ENCODE data around the gene C19orf85. TPM values are rescaled to one million over a fixed set of nuclear protein-coding genes. Genes with fewer than 3 reads are reported as not detected.

Gene C19orf85
- total RNA-seq, 4 donors from 2014 or later: not detected

DNA sequence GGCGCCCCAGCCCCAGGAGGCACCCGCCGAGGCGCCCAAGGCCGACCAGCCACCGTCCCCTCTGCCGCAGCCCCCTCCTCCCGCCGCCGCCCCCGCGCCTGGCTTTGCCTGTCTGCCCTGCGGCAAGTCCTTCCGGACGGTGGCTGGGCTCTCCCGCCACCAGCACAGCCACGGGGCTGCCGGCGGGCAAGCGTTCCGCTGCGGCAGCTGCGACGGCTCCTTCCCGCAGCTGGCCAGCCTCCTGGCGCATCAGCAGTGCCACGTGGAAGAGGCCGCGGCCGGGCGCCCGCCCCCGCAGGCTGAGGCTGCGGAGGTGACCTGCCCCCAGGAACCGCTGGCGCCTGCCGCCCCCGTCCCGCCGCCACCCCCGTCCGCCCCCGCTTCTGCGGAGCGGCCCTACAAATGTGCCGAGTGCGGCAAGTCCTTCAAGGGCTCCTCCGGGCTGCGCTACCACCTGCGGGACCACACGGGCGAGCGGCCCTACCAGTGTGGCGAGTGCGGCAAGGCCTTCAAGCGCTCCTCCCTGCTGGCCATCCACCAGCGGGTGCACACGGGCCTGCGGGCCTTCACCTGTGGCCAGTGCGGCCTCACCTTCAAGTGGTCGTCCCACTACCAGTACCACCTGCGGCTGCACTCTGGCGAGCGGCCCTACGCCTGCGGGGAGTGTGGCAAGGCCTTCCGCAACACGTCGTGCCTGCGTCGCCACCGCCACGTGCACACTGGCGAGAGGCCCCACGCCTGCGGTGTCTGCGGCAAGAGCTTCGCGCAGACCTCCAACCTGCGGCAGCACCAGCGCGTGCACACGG, 17.8 kb upstream of the C19orf85 start:
- Histone ChIP-seq H3K9me3 (no peaks in the 10 kb centered on the region), H3K4me3 (no peak overlapping the region), H3K27me3 (no peaks in the 10 kb centered on the region), H3K27ac (no peak overlapping the region), H3K4me1 (peaks cover 5 to 31% of the 10 kb centered on the region in 2 donors), H3K36me3 (no peaks in the 10 kb centered on the region)
- DNase-seq: no peak
- intact Hi-C loops (cut with DNase I; ENCODE audit: low total_unique reads): no loop called here
- no peak for TF ChIP-seq POLR2A (IDR thresholded peaks at IDR 0.05)
- TF ChIP-seq, protein P1, sequence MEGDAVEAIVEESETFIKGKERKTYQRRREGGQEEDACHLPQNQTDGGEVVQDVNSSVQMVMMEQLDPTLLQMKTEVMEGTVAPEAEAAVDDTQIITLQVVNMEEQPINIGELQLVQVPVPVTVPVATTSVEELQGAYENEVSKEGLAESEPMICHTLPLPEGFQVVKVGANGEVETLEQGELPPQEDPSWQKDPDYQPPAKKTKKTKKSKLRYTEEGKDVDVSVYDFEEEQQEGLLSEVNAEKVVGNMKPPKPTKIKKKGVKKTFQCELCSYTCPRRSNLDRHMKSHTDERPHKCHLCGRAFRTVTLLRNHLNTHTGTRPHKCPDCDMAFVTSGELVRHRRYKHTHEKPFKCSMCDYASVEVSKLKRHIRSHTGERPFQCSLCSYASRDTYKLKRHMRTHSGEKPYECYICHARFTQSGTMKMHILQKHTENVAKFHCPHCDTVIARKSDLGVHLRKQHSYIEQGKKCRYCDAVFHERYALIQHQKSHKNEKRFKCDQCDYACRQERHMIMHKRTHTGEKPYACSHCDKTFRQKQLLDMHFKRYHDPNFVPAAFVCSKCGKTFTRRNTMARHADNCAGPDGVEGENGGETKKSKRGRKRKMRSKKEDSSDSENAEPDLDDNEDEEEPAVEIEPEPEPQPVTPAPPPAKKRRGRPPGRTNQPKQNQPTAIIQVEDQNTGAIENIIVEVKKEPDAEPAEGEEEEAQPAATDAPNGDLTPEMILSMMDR (IDR thresholded peaks at IDR 0.05): no peak

DNA sequence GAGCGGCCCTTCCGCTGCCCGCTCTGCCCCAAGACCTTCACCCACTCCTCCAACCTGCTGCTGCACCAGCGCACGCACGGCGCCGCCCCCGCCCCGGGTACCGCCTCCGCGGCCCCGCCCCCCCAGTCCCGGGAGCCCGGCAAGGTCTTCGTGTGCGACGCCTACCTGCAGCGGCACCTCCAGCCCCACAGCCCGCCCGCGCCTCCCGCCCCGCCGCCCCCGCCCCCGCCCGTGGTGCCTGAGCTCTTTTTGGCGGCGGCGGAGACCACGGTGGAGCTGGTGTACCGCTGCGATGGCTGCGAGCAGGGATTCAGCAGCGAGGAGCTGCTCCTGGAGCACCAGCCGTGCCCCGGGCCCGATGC, 17.2 kb upstream of the C19orf85 start:
- no peak overlapping the region for H3K27ac ChIP-seq
- no peaks in the 10 kb centered on the region for H3K9me3 ChIP-seq
- DNase-seq: no peak
- H3K4me1 ChIP-seq: peaks cover 5 to 25% of the 10 kb centered on the region in 2 donors
- H3K4me3 ChIP-seq: no peak overlapping the region
- TF ChIP-seq, protein P1 (IDR thresholded peaks at IDR 0.05): no peak
- no peak for TF ChIP-seq POLR2A (IDR thresholded peaks at IDR 0.05)
- intact Hi-C loops (cut with DNase I; ENCODE audit: low total_unique reads): no loop called here
- no peaks in the 10 kb centered on the region for H3K36me3 ChIP-seq
- H3K27me3 ChIP-seq: no peaks in the 10 kb centered on the region

DNA sequence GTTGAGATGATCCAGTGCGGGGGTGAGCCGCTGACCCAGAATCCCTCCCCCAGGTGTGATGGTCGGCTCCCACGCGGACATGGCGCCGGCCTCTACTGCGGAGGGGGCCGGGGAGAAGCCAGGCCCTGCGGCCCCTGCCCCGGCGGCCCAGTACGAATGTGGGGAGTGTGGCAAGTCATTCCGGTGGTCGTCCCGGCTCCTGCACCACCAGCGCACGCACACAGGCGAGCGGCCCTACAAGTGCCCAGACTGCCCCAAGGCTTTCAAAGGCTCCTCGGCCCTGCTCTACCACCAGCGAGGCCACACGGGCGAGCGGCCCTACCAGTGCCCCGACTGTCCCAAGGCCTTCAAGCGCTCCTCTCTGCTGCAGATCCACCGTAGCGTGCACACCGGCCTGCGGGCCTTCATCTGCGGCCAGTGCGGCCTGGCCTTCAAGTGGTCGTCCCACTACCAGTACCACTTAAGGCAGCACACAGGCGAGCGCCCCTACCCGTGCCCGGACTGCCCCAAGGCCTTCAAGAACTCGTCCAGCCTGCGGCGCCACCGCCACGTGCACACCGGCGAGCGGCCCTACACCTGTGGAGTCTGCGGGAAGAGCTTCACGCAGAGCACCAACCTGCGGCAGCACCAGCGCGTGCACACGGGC, 16.7 kb upstream of the C19orf85 start:
- no peak overlapping the region for H3K27ac ChIP-seq
- no peaks in the 10 kb centered on the region for H3K27me3 ChIP-seq
- no peak for DNase-seq
- no peak overlapping the region for H3K4me3 ChIP-seq
- H3K4me1 ChIP-seq: peaks cover 5 to 20% of the 10 kb centered on the region in 2 donors
- H3K9me3 ChIP-seq: no peaks in the 10 kb centered on the region
- TF ChIP-seq, protein P1 (IDR thresholded peaks at IDR 0.05): no peak
- TF ChIP-seq POLR2A (IDR thresholded peaks at IDR 0.05): no peak
- intact Hi-C loops (cut with DNase I; ENCODE audit: low total_unique reads): no loop called here
- no peaks in the 10 kb centered on the region for H3K36me3 ChIP-seq

DNA sequence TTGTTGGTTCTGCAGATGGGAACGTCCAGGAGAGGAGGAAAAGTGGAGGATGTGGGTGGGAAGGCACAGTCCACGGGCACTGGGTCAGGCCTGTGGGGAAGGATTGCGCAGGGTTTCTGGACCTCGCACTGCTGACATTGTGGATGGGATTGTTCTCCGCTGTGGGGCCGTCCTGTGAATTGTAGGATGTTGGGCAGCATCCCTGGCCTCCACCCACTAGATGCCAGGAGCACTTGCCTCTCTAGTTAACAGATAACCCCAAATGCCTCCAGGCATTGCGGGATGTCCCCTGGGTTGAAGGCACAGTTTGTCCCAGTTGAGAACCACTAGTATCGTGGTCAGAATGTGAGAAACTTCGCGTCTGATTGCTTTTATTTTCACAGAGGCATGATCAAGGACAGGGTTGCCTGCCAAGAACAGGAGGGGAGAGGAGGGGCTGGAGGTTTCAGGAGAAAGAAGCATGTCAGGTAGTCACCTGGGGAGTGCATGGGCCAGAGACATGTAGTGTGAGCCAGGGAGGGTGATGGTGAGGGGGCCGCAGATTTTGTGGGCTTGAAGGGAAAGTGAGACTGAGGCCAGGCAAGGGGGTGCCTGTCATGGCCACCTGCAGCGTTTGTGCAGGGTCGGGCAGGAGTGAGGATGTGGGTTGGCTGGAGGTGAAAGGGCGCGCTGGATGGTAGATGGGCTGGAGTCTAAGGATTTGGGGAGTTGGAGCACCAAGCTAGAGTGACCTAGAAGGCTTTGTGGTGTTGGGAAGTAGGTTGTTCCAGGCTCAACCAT, 15.1 kb upstream of the C19orf85 start:
- no peaks in the 10 kb centered on the region for H3K27me3 ChIP-seq
- H3K27ac ChIP-seq: no peak overlapping the region
- no peak for TF ChIP-seq POLR2A (IDR thresholded peaks at IDR 0.05)
- TF ChIP-seq, protein P1 (IDR thresholded peaks at IDR 0.05): no peak
- peaks cover 5 to 11% of the 10 kb centered on the region in 2 donors for H3K4me1 ChIP-seq
- intact Hi-C loops (cut with DNase I; ENCODE audit: low total_unique reads): no loop called here
- no peak for DNase-seq
- H3K4me3 ChIP-seq: no peak overlapping the region
- no peaks in the 10 kb centered on the region for H3K9me3 ChIP-seq
- H3K36me3 ChIP-seq: no peaks in the 10 kb centered on the region

Measured in uterus (tissue), 4 donors.